ENCODE data around the gene GABRB3. TPM values are rescaled to one million over a fixed set of nuclear protein-coding genes. Genes with fewer than 3 reads are reported as not detected.

Gene GABRB3
- total and polyA plus RNA-seq, 2 of the 8 experiments (the other 6 are each of a cell fraction or from before 2014, with no cell fraction given) = 98.8 to 163 TPM

DNA sequence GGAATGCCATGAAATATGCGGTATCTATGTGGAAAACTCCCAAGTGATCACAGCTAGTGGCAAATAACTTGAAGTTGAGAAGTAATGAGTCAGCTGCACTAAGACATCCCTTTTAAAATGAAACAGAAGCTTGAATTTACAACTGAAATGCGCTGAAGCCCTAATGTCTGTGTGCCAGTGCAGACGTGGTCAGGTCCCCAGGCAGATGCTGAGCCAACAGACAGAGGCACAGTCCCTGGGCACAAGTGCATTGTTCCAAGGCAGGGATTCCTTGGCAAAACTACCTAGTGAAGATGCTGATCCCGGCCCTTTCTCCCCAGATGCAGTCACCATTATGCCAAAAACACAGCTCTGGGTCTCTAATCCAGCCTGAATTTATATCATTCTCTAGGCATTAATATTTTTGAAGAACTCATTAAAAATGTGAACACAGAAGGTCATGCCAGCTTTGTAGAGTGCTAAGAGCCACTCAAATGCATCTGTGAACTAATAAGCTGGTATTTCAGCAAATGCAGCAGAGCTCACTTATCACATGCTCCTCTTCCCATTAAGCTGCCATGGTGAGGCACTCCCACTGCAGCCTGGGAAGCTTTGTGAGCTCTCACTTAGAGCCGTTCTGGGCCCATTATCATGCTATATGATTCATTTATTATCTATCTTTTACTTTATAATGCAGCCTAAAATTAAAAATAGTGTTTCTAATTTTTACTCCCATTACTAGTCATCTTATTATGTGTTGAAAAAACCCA, 200.1 kb downstream of the GABRB3 start (continued):
- TF ChIP-seq, protein P1, sequence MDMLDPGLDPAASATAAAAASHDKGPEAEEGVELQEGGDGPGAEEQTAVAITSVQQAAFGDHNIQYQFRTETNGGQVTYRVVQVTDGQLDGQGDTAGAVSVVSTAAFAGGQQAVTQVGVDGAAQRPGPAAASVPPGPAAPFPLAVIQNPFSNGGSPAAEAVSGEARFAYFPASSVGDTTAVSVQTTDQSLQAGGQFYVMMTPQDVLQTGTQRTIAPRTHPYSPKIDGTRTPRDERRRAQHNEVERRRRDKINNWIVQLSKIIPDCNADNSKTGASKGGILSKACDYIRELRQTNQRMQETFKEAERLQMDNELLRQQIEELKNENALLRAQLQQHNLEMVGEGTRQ (IDR thresholded peaks at IDR 0.05; ENCODE audit: low read length) = no peak
- TF ChIP-seq KDM5A (IDR thresholded peaks at IDR 0.05; ENCODE audit: low read length) = no peak

Data from H1 (cell line).